GM10266 (cell line): ENCODE data around the gene DARS2.
"Not testable (repeated sequence)": the region's sequence is repeated elsewhere in the genome, so short reads cannot be mapped to it uniquely, and the experiment has no call there.

ENCODE experiments used
- DNase-seq: peaks from one replicate; pipeline ENCODE4 v3.0.0; 2012; ENCODE audit errors: extremely low spot score
- CTCF ChIP-seq: IDR thresholded peaks from 2 replicates; pipeline ENCODE4 v1.5.1; 2012; ENCODE audit warnings: mild to moderate bottlenecking, low read depth; ENCODE audit not compliant: control insufficient read depth, insufficient read depth; ENCODE audit errors: missing control alignments

The DARS2 gene

GRCh38 chr1:173802961-173803360 is 21.5 kb upstream of the DARS2 start:
- no peak for TF ChIP-seq CTCF
- no peak for DNase-seq

DNA sequence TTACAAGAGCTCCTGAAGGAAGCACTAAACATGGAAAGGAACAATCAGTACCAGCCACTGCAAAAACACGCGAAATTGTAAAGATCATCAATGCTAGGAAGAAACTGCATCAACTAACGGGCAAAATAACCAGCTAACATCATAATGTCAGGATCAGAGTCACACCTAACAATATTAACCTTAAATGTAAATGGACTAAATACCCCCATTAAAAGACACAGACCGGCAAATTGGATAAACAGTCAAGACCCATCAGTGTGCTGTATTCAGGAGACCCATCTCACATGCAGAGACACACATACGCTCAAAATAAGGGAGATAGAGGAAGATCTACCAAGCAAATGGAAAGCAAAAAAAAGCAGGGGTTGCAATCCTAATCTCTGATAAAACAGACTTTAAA is 10.8 kb upstream of the DARS2 start:
- DNase-seq = not testable (repeated sequence)

DNA sequence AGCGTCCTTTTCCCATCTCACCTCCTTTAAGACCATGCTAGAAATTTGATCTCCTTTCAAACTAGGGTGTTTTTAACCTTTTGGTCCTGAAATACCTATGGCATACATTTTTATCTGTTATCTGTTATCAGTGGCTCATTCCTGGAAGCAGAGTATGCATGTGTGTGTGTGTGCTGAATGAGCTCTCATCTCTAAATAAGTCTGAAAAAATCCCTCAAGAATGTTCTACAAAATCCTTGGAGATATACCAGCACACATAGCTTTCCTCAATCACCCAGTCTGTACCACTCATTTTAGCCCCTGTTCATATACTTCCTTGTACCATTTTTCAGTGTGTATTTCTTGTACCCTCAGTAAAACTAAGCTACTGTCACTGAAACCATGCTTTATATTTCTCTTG is 6.0 kb upstream of the DARS2 start:
- no peak for DNase-seq
- no peak for TF ChIP-seq CTCF

DNA sequence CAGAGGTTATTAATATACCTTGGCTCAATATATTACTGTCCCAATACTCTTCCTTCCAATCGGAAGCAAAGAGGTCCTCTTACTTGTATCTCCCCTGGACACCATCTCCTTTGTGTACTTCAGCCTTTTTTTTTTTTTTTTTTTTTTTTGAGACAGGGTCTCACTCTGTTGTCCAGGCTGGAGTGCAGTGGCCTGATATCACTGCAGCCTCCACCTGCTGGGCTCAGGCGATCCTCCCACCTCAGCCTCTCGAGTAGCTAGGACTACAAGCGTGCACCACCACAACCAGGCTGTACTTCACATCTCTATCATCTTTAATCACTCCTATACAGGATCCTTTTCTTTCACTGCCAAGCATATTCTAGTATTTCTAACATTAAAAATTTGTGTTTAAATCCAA is 2.8 kb upstream of the DARS2 start:
- TF ChIP-seq CTCF = no peak
- DNase-seq = no peak

DNA sequence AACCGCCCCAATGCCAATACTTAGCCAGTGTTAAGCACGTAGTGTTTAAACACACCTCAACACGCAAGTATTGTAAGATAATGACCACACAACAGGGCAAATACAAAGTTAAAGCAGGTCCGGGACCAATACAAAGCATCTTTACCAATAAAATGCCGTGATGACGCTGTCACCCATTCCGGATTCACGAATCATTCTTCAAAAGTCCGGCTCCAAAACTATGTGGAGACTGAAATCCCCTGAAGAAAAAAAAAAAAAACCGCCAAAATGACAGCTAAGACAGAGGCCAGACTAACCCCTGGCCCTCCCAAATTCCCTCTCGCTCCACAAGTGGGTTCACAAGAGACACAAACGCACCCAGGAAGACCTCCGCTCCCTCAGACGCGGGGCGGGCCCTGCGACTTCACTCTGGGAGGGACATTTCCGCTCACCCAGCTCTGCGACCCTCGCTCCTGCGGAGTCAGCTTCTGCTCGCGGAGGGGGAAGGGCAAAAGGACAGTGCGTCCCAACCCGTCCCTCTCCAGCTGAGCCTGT is 625 bp upstream of the DARS2 start:
- peak; percentile 6 for DNase-seq
- no peak for TF ChIP-seq CTCF

- DNase-seq = no peak
- no peak for TF ChIP-seq CTCF
Measured at GRCh38 chr1:173827611-173828010, 3.1 kb downstream of the DARS2 start.

DNA sequence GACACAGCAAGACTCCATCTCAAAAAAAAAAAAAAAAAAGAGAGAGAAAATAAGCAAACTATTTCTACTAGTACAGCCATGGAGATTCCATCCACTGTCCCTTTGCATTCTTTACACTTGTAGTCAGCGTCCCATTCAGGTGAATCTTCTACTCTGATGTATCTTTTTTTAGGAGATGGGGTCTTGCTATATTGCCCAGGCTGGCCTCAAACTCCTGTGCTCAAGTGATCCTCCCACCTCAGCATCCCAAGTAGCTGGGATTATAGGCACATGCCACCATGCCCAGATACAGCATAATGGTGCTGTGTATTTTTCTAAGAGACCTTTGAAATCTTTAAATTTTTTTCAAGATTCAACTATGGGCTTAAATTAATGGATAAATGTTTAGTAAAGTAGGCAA is 8.3 kb downstream of the DARS2 start:
- TF ChIP-seq CTCF = no peak
- DNase-seq = no peak

DNA sequence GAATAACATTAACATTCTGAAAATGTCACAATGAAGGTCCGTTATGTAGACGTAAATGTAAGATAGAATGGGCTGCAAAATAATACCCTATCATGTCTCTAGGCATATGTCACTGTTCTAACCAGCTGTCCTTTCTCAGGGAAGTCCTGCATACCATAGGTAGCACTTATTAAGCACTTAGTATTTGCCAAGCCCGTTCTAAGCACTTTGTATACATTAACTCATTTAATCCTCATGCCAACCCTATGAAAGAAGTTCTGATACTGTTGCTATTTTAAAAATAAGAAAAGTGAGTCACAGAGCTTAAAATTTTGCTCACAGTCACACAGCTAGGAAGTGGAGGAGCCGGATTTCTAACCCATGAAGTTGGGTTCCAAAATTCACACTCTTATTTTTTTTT is 27.6 kb downstream of the DARS2 start:
- TF ChIP-seq CTCF = no peak
- DNase-seq = no peak
